ENCODE data around the gene ETAA1. TPM values are rescaled to one million over a fixed set of nuclear protein-coding genes. Genes with fewer than 3 reads are reported as not detected.

The ETAA1 gene
- total RNA-seq, 1 donor from 2014 or later: 12.6 TPM

DNA sequence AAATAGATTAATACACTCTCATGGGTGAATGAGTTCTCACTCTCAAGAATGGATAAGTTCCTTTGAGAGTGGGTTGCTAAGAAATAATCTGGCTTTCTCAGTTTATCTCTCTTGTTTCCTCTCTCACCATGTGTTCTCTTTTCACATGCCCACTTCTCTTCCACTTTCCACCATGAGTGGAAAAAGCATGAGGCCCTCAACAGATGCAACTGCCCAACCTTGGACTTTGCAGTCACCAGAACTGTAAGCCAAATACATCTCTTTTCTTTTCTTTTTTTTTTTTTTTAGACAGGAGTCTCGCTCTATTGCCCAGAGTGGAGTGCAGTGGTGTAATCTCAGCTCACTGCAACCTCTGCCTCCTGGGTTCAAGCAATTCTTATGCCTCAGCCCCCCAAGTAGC is 18.1 kb upstream of the ETAA1 start:
- Mint-ChIP-seq H3K27ac (ENCODE audit: unreplicated experiment) (no peak overlapping the region), H3K4me3 (ENCODE audit: unreplicated experiment) (no peak overlapping the region), H3K27me3 (ENCODE audit: unreplicated experiment) (no peaks in the 10 kb centered on the region), H3K36me3 (ENCODE audit: low read depth, unreplicated experiment) (peaks cover 3% of the 10 kb centered on the region), H3K4me1 (ENCODE audit: unreplicated experiment) (no peaks in the 10 kb centered on the region), H3K9me3 (ENCODE audit: unreplicated experiment) (no peaks in the 10 kb centered on the region)
- TF ChIP-seq, protein P1, sequence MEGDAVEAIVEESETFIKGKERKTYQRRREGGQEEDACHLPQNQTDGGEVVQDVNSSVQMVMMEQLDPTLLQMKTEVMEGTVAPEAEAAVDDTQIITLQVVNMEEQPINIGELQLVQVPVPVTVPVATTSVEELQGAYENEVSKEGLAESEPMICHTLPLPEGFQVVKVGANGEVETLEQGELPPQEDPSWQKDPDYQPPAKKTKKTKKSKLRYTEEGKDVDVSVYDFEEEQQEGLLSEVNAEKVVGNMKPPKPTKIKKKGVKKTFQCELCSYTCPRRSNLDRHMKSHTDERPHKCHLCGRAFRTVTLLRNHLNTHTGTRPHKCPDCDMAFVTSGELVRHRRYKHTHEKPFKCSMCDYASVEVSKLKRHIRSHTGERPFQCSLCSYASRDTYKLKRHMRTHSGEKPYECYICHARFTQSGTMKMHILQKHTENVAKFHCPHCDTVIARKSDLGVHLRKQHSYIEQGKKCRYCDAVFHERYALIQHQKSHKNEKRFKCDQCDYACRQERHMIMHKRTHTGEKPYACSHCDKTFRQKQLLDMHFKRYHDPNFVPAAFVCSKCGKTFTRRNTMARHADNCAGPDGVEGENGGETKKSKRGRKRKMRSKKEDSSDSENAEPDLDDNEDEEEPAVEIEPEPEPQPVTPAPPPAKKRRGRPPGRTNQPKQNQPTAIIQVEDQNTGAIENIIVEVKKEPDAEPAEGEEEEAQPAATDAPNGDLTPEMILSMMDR (IDR thresholded peaks at IDR 0.05; ENCODE audit: unreplicated experiment): no peak
- DNase-seq (ENCODE audit: low spot score): no peak

DNA sequence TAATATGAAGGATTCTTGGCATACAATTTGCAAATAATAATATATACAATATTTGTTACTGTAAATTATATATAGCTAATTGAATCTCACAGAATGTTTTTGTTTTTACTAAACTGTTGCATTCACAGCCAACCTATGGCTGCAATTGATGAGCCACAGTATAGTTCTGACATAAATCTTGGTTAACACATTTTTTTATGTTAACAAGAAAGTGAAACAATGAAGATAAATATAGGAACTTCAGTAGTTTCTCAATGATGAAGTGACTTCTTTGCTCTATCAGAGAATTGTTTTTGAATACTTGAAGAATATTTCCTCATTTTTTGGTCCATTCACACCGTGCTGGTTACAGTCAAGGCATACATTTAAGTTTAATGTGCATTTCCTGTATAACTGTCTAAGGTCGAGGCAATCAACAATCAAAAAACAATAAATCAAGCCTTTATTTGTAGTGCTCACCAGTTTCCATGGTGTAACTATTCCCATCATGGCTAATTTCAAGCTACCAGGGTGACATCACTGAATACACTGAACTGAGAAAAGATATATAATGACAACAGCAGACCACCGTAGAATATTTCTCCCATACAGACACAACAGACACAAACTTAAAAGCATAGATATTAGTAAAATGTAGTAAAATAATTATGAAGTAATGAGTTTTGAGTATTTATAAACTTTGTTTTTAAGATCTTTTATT is 12.9 kb upstream of the ETAA1 start:
- H3K27ac Mint-ChIP-seq (ENCODE audit: unreplicated experiment): no peak overlapping the region
- H3K27me3 Mint-ChIP-seq (ENCODE audit: unreplicated experiment): no peaks in the 10 kb centered on the region
- H3K4me1 Mint-ChIP-seq (ENCODE audit: unreplicated experiment): no peaks in the 10 kb centered on the region
- peaks cover 5% of the 10 kb centered on the region for H3K36me3 Mint-ChIP-seq (ENCODE audit: low read depth, unreplicated experiment)
- DNase-seq (ENCODE audit: low spot score): no peak
- TF ChIP-seq, protein P1 (IDR thresholded peaks at IDR 0.05; ENCODE audit: unreplicated experiment): no peak
- no peak overlapping the region for H3K4me3 Mint-ChIP-seq (ENCODE audit: unreplicated experiment)
- H3K9me3 Mint-ChIP-seq (ENCODE audit: unreplicated experiment): no peaks in the 10 kb centered on the region

DNA sequence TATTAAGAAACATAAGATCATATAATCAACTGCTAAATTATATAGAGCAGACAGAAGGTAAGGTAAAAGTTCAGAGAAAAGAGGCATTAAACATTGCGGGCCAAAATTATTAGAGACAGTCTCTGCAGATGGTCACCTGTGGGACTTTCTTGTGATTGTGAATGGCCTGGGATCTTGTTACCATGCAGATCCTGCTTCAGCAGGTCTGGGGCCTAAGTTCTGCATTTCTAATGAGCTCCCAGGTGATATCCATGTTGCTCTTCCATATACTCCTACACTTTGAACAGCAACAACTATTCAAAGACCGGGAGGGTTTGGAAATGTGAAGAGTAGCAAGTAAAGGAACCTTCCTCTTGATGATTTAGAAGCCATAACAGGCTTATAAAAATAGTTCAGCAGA is 8.5 kb upstream of the ETAA1 start:
- Mint-ChIP-seq H3K27ac (ENCODE audit: unreplicated experiment) (no peak overlapping the region), H3K36me3 (ENCODE audit: low read depth, unreplicated experiment) (peaks cover 5% of the 10 kb centered on the region), H3K4me3 (ENCODE audit: unreplicated experiment) (no peak overlapping the region), H3K27me3 (ENCODE audit: unreplicated experiment) (no peaks in the 10 kb centered on the region), H3K9me3 (ENCODE audit: unreplicated experiment) (no peaks in the 10 kb centered on the region), H3K4me1 (ENCODE audit: unreplicated experiment) (no peaks in the 10 kb centered on the region)
- DNase-seq (ENCODE audit: low spot score): no peak
- TF ChIP-seq, protein P1 (IDR thresholded peaks at IDR 0.05; ENCODE audit: unreplicated experiment): no peak

DNA sequence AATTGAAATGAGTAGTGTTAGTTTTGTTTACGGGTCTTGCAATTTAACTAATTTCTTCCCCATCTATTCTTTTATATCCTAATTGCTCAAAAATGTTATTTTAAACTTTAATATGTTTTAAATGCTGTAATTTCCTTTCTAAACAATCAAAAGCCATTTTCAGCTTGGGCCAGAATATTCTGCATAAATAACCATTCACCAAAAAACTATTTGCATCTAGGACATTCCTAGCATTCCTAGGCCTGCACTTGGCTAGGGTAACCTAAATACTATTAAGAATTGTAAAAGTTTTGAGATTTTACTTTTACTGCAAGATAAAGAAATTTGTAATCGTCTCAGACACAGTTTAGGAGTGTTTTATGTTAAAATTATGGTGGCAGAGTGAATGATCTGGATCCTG is 7.8 kb upstream of the ETAA1 start:
- H3K4me3 Mint-ChIP-seq (ENCODE audit: unreplicated experiment): no peak overlapping the region
- TF ChIP-seq, protein P1 (IDR thresholded peaks at IDR 0.05; ENCODE audit: unreplicated experiment): no peak
- no peaks in the 10 kb centered on the region for H3K27me3 Mint-ChIP-seq (ENCODE audit: unreplicated experiment)
- DNase-seq (ENCODE audit: low spot score): no peak
- no peak overlapping the region for H3K27ac Mint-ChIP-seq (ENCODE audit: unreplicated experiment)
- H3K36me3 Mint-ChIP-seq (ENCODE audit: low read depth, unreplicated experiment): peaks cover 5% of the 10 kb centered on the region
- no peaks in the 10 kb centered on the region for H3K9me3 Mint-ChIP-seq (ENCODE audit: unreplicated experiment)
- no peaks in the 10 kb centered on the region for H3K4me1 Mint-ChIP-seq (ENCODE audit: unreplicated experiment)

DNA sequence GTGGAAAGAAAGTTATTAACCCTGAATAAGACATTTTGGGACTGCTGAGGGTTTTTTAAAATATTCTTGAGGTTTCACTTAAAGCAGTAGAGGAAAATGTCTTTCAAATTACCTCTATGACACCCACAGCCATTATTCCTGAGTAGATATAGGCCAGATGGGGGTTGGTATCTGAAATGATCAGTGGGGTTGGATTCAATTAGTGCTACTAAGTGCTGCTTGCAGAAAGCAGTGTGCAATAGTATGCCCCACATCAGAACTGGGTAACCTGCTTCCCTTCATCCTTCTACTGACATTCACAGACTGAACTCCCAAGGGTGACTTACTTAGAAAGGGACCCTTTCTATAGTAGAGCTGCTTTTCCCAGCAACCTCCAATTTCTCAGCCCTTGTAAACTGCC is 7.3 kb upstream of the ETAA1 start:
- H3K27ac Mint-ChIP-seq (ENCODE audit: unreplicated experiment): no peak overlapping the region
- no peak overlapping the region for H3K4me3 Mint-ChIP-seq (ENCODE audit: unreplicated experiment)
- TF ChIP-seq, protein P1 (IDR thresholded peaks at IDR 0.05; ENCODE audit: unreplicated experiment): no peak
- H3K27me3 Mint-ChIP-seq (ENCODE audit: unreplicated experiment): no peaks in the 10 kb centered on the region
- no peaks in the 10 kb centered on the region for H3K9me3 Mint-ChIP-seq (ENCODE audit: unreplicated experiment)
- no peaks in the 10 kb centered on the region for H3K4me1 Mint-ChIP-seq (ENCODE audit: unreplicated experiment)
- DNase-seq (ENCODE audit: low spot score): no peak
- peaks cover 5% of the 10 kb centered on the region for H3K36me3 Mint-ChIP-seq (ENCODE audit: low read depth, unreplicated experiment)
